H9 (cell line): ENCODE results near the gene CCDC102A. TPM values are rescaled to one million over a fixed set of nuclear protein-coding genes. Genes with fewer than 3 reads are reported as not detected.

Experiments used
- DNase-seq: peaks from one replicate; pipeline ENCODE4 v3.0.0-alpha.2; 2017
- H2AFZ ChIP-seq: one replicate; pipeline ENCODE4 v1.6.1; 2013; ENCODE audit warnings: mild to moderate bottlenecking, low read length, control low read depth, moderate library complexity
- H2AK5ac ChIP-seq: 2 replicates; pipeline ENCODE4 v1.6.1; 2013; ENCODE audit warnings: low read length, control low read depth, mixed read lengths; ENCODE audit not compliant: insufficient read length
- H2BK120ac ChIP-seq: one replicate; pipeline ENCODE4 v1.6.1; 2013; ENCODE audit warnings: low read depth, mild to moderate bottlenecking, low read length, control low read depth, inconsistent platforms; ENCODE audit not compliant: poor library complexity, severe bottlenecking
- H2BK12ac ChIP-seq: 2 replicates; pipeline ENCODE4 v1.6.1; 2013; ENCODE audit warnings: low read length, control low read depth, mixed read lengths, low read depth; ENCODE audit not compliant: insufficient read length
- H2BK15ac ChIP-seq: 2 replicates; pipeline ENCODE4 v1.6.1; 2013; ENCODE audit warnings: low read depth, low read length, control low read depth
- H2BK20ac ChIP-seq: one replicate; pipeline ENCODE4 v1.6.1; 2013; ENCODE audit warnings: low read depth, mild to moderate bottlenecking, low read length, control low read depth, inconsistent platforms; ENCODE audit not compliant: poor library complexity, severe bottlenecking
- H2BK5ac ChIP-seq: 2 replicates; pipeline ENCODE4 v1.6.1; 2013; ENCODE audit warnings: low read length, control low read depth, mixed read lengths; ENCODE audit not compliant: insufficient read length
- H3K14ac ChIP-seq: 2 replicates; pipeline ENCODE4 v1.6.1; 2013; ENCODE audit warnings: low read length, control low read depth; ENCODE audit not compliant: insufficient read depth
- H3K18ac ChIP-seq: 2 replicates; pipeline ENCODE4 v1.6.1; 2013; ENCODE audit warnings: low read depth, mild to moderate bottlenecking, mixed read lengths, low read length, control low read depth; ENCODE audit not compliant: insufficient read length
- H3K23ac ChIP-seq: 2 replicates; pipeline ENCODE4 v1.6.1; 2013; ENCODE audit warnings: low read length, control low read depth, mixed read lengths, low read depth; ENCODE audit not compliant: insufficient read length
- H3K23me2 ChIP-seq: 2 replicates; pipeline ENCODE4 v1.6.1; 2013; ENCODE audit warnings: low read depth, mild to moderate bottlenecking, mixed read lengths, low read length, control low read depth; ENCODE audit not compliant: insufficient read length, poor library complexity, severe bottlenecking
- H3K27ac ChIP-seq: 2 replicates; pipeline ENCODE4 v1.5.1; 2013; ENCODE audit warnings: low read length, control low read depth, mixed read lengths, low read depth; ENCODE audit not compliant: insufficient read length
- H3K27me3 ChIP-seq: 2 replicates; pipeline ENCODE4 v1.6.1; 2013; ENCODE audit warnings: low read length, control low read depth, inconsistent platforms; ENCODE audit not compliant: insufficient read depth
- H3K4ac ChIP-seq: 2 replicates; pipeline ENCODE4 v1.6.1; 2013; ENCODE audit warnings: low read depth, mild to moderate bottlenecking, control low read depth, inconsistent platforms, low read length, moderate library complexity
- H3K4me1 ChIP-seq: 2 replicates; pipeline ENCODE4 v1.6.1; 2013; ENCODE audit warnings: low read length, control low read depth, inconsistent platforms; ENCODE audit not compliant: insufficient read depth
- H3K4me2 ChIP-seq: 2 replicates; pipeline ENCODE4 v1.6.1; 2013; ENCODE audit warnings: low read length, control low read depth, mixed read lengths; ENCODE audit not compliant: insufficient read length, insufficient read depth
- H3K56ac ChIP-seq: 2 replicates; pipeline ENCODE4 v1.6.1; 2013; ENCODE audit warnings: low read depth, mild to moderate bottlenecking, mixed read lengths, low read length, control low read depth; ENCODE audit not compliant: insufficient read length
- H3K79me1 ChIP-seq: 2 replicates; pipeline ENCODE4 v1.6.1; 2013; ENCODE audit warnings: low read depth, mild to moderate bottlenecking, moderate library complexity, low read length, control low read depth, inconsistent platforms; ENCODE audit not compliant: insufficient read depth, poor library complexity, severe bottlenecking
- H3K79me2 ChIP-seq: 2 replicates; pipeline ENCODE4 v1.6.1; 2013; ENCODE audit warnings: low read length, control low read depth, inconsistent platforms; ENCODE audit not compliant: insufficient read depth
- H3K9ac ChIP-seq: 2 replicates; pipeline ENCODE4 v1.6.1; 2013; ENCODE audit warnings: low read length, control low read depth, mixed read lengths; ENCODE audit not compliant: insufficient read length; ENCODE audit errors: extremely low read depth
- H3K9me3 ChIP-seq: one replicate; pipeline ENCODE4 v1.6.1; 2013; ENCODE audit warnings: low read depth, low read length, inconsistent platforms; ENCODE audit not compliant: control insufficient read depth
- H3T11ph ChIP-seq: one replicate; pipeline ENCODE4 v1.6.1; 2013; ENCODE audit warnings: mild to moderate bottlenecking, low read length, control low read depth, inconsistent platforms
- H4K20me1 ChIP-seq: one replicate; pipeline ENCODE4 v1.6.1; 2013; ENCODE audit not compliant: control insufficient read depth, insufficient read length, insufficient read depth
- H4K5ac ChIP-seq: 2 replicates; pipeline ENCODE4 v1.6.1; 2013; ENCODE audit warnings: low read depth, mild to moderate bottlenecking, mixed read lengths, low read length, control low read depth; ENCODE audit not compliant: insufficient read length
- H4K8ac ChIP-seq: replicated peaks from 2 replicates; pipeline ENCODE4 v1.6.1; 2013; ENCODE audit warnings: low read length, control low read depth, mixed read lengths, low read depth; ENCODE audit not compliant: insufficient read length
- H4K91ac ChIP-seq: 2 replicates; pipeline ENCODE4 v1.6.1; 2013; ENCODE audit warnings: low read depth, mild to moderate bottlenecking, moderate library complexity, mixed read lengths, low read length, control low read depth; ENCODE audit not compliant: insufficient read length
- H3K27ac Mint-ChIP-seq, 3 experiments: 2 replicates in 2 of 3; 3 replicates in 1 of 3; pipeline ENCODE4 v1.8.0; 2020 to 2021; ENCODE audit warnings: mixed read lengths in 3 of 3, mild to moderate bottlenecking in 1 of 3, moderate library complexity in 1 of 3
- H3K27me3 Mint-ChIP-seq: 2 replicates; pipeline ENCODE4 v1.8.0; 2021; ENCODE audit warnings: low read depth, mild to moderate bottlenecking, moderate library complexity, mixed read lengths
- H3K36me3 Mint-ChIP-seq, 3 experiments: 2 replicates in 2 of 3; 3 replicates in 1 of 3; pipeline ENCODE4 v1.8.0; 2020 to 2021; ENCODE audit warnings: low read depth in 3 of 3, mixed read lengths in 3 of 3; ENCODE audit not compliant: insufficient read depth in 1 of 3
- H3K4me1 Mint-ChIP-seq, 2 experiments: 2 replicates each; pipeline ENCODE4 v1.8.0; 2020; ENCODE audit warnings: mixed read lengths in 2 of 2
- H3K4me3 Mint-ChIP-seq, 2 experiments: 2 replicates in 1 of 2; 3 replicates in 1 of 2; pipeline ENCODE4 v1.8.0; 2020 to 2021; ENCODE audit warnings: mild to moderate bottlenecking in 2 of 2, mixed read lengths in 2 of 2, moderate library complexity in 1 of 2
- H3K9me3 Mint-ChIP-seq, 2 experiments: 2 replicates in 1 of 2; 3 replicates in 1 of 2; pipeline ENCODE4 v1.8.0; 2020; ENCODE audit warnings: mild to moderate bottlenecking in 2 of 2, mixed read lengths in 2 of 2, moderate library complexity in 1 of 2
- WGBS: extraction: QIAGEN DNeasy Blood & Tissue Kit; methylation state at CpG from one replicate; pipeline ENCODE4 v1.1.7; 2013; ENCODE audit warnings: missing lambda C conversion rate, low lambda C conversion rate, mixed read lengths; ENCODE audit not compliant: insufficient read length; ENCODE audit errors: extremely low coverage; 5-methylcytosine and 5-hydroxymethylcytosine counted together
- total RNA-seq: library from RNA; stranded (reverse); gene quantifications from 2 replicates; pipeline ENCODE4 v1.2.1, GENCODE V29; 2021
- TF ChIP-seq, protein P1 (sequence below): fragments of 200-600 bp; sonication (generic); conservative IDR thresholded peaks from 3 replicates; pipeline ENCODE4 v1.8.0; 2021; ENCODE audit warnings: antibody characterized with exemption, mild to moderate bottlenecking

CCDC102A gene
- total RNA-seq, 1 experiment from 2014 or later, result 8.2 TPM

DNA sequence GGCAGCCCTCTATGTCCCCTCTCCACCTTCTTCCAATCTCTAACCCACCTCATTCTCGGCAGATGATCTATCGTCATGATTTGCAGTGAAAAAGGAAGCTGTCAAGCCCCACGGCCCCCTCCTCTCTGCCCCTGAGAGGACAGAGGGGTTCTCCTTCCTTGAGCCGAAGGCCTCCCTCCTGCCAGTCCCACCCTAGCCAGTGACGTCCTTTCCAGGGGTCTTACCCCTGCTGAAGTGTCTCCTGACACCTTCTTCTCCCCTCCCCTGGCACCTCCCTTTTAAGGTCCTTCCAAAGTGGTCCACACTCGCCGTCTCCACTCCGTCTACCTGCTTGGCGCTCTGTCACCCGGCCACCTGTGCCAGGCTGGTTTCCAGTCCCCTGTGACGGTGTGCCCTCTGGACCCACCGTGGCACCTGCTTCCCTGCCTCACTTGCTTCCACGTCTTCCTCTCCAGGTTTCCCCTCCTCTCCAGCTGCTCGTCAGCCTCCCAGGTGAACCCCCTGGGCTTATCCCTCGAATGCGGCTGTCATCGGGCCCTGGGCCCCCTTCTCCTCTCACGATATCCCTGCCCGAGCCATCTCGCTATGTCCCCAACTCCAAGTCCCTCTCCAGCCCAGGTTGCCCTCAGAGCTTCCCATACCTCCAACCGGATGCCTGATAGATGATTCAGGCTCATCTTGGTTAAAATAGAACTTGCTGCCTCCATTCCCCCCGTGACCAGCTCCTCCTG, 5.7 kb downstream of the CCDC102A start:
- H3K56ac ChIP-seq, result no peak overlapping the region
- no peak overlapping the region for H2BK15ac ChIP-seq
- H3K23me2 ChIP-seq, result peaks cover 9% of the 10 kb centered on the region
- no peak overlapping the region for H3T11ph ChIP-seq
- no CpG with 5 or more reads among the region's 22 CpGs for WGBS
- no peak overlapping the region for H3K18ac ChIP-seq
- H2AK5ac ChIP-seq, result no peak overlapping the region
- H3K9ac ChIP-seq, result no peak overlapping the region
- H2BK120ac ChIP-seq, result no peak overlapping the region
- no peak overlapping the region for H3K23ac ChIP-seq
- no peaks in the 10 kb centered on the region for H3K79me1 ChIP-seq
- H3K27ac Mint-ChIP-seq, result no peak overlapping the region
- no peaks in the 10 kb centered on the region for H3K9me3 Mint-ChIP-seq
- TF ChIP-seq, protein P1, sequence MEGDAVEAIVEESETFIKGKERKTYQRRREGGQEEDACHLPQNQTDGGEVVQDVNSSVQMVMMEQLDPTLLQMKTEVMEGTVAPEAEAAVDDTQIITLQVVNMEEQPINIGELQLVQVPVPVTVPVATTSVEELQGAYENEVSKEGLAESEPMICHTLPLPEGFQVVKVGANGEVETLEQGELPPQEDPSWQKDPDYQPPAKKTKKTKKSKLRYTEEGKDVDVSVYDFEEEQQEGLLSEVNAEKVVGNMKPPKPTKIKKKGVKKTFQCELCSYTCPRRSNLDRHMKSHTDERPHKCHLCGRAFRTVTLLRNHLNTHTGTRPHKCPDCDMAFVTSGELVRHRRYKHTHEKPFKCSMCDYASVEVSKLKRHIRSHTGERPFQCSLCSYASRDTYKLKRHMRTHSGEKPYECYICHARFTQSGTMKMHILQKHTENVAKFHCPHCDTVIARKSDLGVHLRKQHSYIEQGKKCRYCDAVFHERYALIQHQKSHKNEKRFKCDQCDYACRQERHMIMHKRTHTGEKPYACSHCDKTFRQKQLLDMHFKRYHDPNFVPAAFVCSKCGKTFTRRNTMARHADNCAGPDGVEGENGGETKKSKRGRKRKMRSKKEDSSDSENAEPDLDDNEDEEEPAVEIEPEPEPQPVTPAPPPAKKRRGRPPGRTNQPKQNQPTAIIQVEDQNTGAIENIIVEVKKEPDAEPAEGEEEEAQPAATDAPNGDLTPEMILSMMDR, result no peak
- H4K20me1 ChIP-seq, result peaks cover 3% of the 10 kb centered on the region
- no peak overlapping the region for H4K5ac ChIP-seq
- no peak overlapping the region for H4K91ac ChIP-seq
- peaks cover 23% of the 10 kb centered on the region for H3K27me3 Mint-ChIP-seq
- H2BK5ac ChIP-seq, result no peak overlapping the region
- H3K4ac ChIP-seq, result no peak overlapping the region
- no peak overlapping the region for H2BK20ac ChIP-seq
- peak overlapping the region; percentile 77 to 88 for H3K4me3 Mint-ChIP-seq
- no peak overlapping the region for H2BK12ac ChIP-seq
- no peak overlapping the region for H3K27ac ChIP-seq
- DNase-seq, result peak; percentile 19
- H3K9me3 ChIP-seq, result no peaks in the 10 kb centered on the region
- no peak overlapping the region for H4K8ac ChIP-seq
- H3K4me2 ChIP-seq, result peak overlapping the region; percentile 63
- no peaks in the 10 kb centered on the region; the same call in 1 of the 2 replicates for H3K27me3 ChIP-seq
- H3K36me3 Mint-ChIP-seq, result peaks cover 18 to 32% (median 31%) of the 10 kb centered on the region in 3 experiments; a peak in 6 of 7 replicates
- H3K4me1 Mint-ChIP-seq, result peaks cover 53 to 59% of the 10 kb centered on the region in 2 experiments
- no peak overlapping the region; the same call in 1 of the 2 replicates for H3K14ac ChIP-seq
- no peak overlapping the region for H2AFZ ChIP-seq
- H3K4me1 ChIP-seq, result peaks cover 5% of the 10 kb centered on the region; the same call in 1 of the 2 replicates
- H3K79me2 ChIP-seq, result no peaks in the 10 kb centered on the region
